GM18502 (cell line): ENCODE results near the gene CYBA.
"Not testable (repeated sequence)": the region's sequence is repeated elsewhere in the genome, so short reads cannot be mapped to it uniquely, and the experiment has no call there.

Experiments used
- ATAC-seq: cut with Tn5 transposase; IDR thresholded peaks from one replicate; pipeline ENCODE4 v1.9.1; 2021; ENCODE audit warnings: mild to moderate bottlenecking; ENCODE audit not compliant: unreplicated experiment, poor library complexity

Gene CYBA

GRCh38 chr16:88617268-88618031, 33.4 kb downstream of the CYBA start:
- no peak for ATAC-seq

- ATAC-seq = no peak
These were observed 34.1 kb downstream of the CYBA start for GRCh38 chr16:88616736-88617135.

- ATAC-seq = no peak
These were observed 34.5 kb downstream of the CYBA start for GRCh38 chr16:88616320-88616719.

GRCh38 chr16:88614818-88615580, 35.9 kb downstream of the CYBA start:
- ATAC-seq = no peak

GRCh38 chr16:88613911-88614817, 36.7 kb downstream of the CYBA start:
- no peak for ATAC-seq

- ATAC-seq = no peak
These were observed 37.6 kb downstream of the CYBA start for GRCh38 chr16:88613293-88613692.

- no peak for ATAC-seq
These were observed 39.7 kb downstream of the CYBA start for GRCh38 chr16:88610909-88611812.

GRCh38 chr16:88610080-88610479, 40.8 kb downstream of the CYBA start:
- no peak for ATAC-seq

- ATAC-seq = not testable (repeated sequence)
These were observed 41.4 kb downstream of the CYBA start for GRCh38 chr16:88609426-88609825.

GRCh38 chr16:88608076-88608475, 42.8 kb downstream of the CYBA start:
- no peak for ATAC-seq

GRCh38 chr16:88606148-88606757, 44.6 kb downstream of the CYBA start:
- ATAC-seq = no peak

- ATAC-seq = no peak
These were observed 45.4 kb downstream of the CYBA start for GRCh38 chr16:88605186-88606147.

- ATAC-seq = no peak
These were observed 48.8 kb downstream of the CYBA start for GRCh38 chr16:88602091-88602490.

- ATAC-seq = no peak
These were observed 49.4 kb downstream of the CYBA start for GRCh38 chr16:88601313-88602036.

- ATAC-seq = no peak
These were observed 50.3 kb downstream of the CYBA start for GRCh38 chr16:88600539-88600896.

- no peak for ATAC-seq
These were observed 50.9 kb downstream of the CYBA start for GRCh38 chr16:88599825-88600538.
